SK-N-SH treated with all-trans-retinoic acid at 6 μM for 48 hours (cell line): ENCODE results near the gene QSOX1.

Experiments used
- ATAC-seq: fragments of 200-7000 bp; cut with Tn5 transposase; 3 replicates; pipeline ENCODE4 v1.9.1; 2020; ENCODE audit warnings: mild to moderate bottlenecking, moderate library complexity
- ARNTL ChIP-seq: fragments of 450-650 bp; formaldehyde crosslinking; IDR thresholded peaks from 2 replicates; pipeline ENCODE4 v1.5.0; 2020; ENCODE audit warnings: low read depth, mild to moderate bottlenecking, moderate library complexity, borderline replicate concordance
- BACH2 ChIP-seq: fragments of 250-450 bp; sonication (Bioruptor Pico); IDR thresholded peaks from 2 replicates; pipeline ENCODE4 v1.9.0; 2021; ENCODE audit warnings: mild to moderate bottlenecking, borderline replicate concordance
- CREB5 ChIP-seq: fragments of 250-450 bp; sonication (Bioruptor Pico); IDR thresholded peaks from 2 replicates; pipeline ENCODE4 v1.5.1; 2020; ENCODE audit warnings: low read depth, mild to moderate bottlenecking, moderate library complexity
- CSDC2 ChIP-seq: fragments of 250-450 bp; sonication (Bioruptor Pico); IDR thresholded peaks from 2 replicates; pipeline ENCODE4 v1.5.0; 2020; ENCODE audit warnings: mild to moderate bottlenecking, moderate library complexity
- ESRRG ChIP-seq: fragments of 250-450 bp; sonication (Bioruptor Pico); IDR thresholded peaks from 2 replicates; pipeline ENCODE4 v1.6.1; 2021; ENCODE audit warnings: mild to moderate bottlenecking
- GLIS3 ChIP-seq: fragments of 250-450 bp; sonication (Bioruptor Pico); IDR thresholded peaks from 2 replicates; pipeline ENCODE4 v1.5.0; 2020; ENCODE audit warnings: mild to moderate bottlenecking, moderate library complexity
- ISL1 ChIP-seq: fragments of 250-450 bp; sonication (Bioruptor Pico); IDR thresholded peaks from 2 replicates; pipeline ENCODE4 v2.1.2; 2022; ENCODE audit warnings: mild to moderate bottlenecking, moderate library complexity
- OSR1 ChIP-seq: fragments of 250-450 bp; sonication (Bioruptor Pico); IDR thresholded peaks from 2 replicates; pipeline ENCODE4 v1.8.0; 2022; ENCODE audit warnings: moderate library complexity, mild to moderate bottlenecking, inconsistent platforms
- PPARA ChIP-seq: fragments of 250-450 bp; sonication (Bioruptor Pico); IDR thresholded peaks from 2 replicates; pipeline ENCODE4 v1.5.0; 2020; ENCODE audit warnings: mild to moderate bottlenecking, borderline replicate concordance
- RARB ChIP-seq: fragments of 250-450 bp; sonication (Bioruptor Pico); IDR thresholded peaks from 2 replicates; pipeline ENCODE4 v1.8.0; 2021; ENCODE audit warnings: mild to moderate bottlenecking, moderate library complexity
- SNAI2 ChIP-seq: fragments of 250-450 bp; sonication (Bioruptor Pico); IDR thresholded peaks from 2 replicates; pipeline ENCODE4 v1.5.0; 2020; ENCODE audit warnings: mild to moderate bottlenecking, moderate library complexity
- TCF4 ChIP-seq: fragments of 250-450 bp; sonication (Bioruptor Pico); IDR thresholded peaks from 2 replicates; pipeline ENCODE4 v1.8.0; 2021; ENCODE audit warnings: mild to moderate bottlenecking, moderate library complexity, borderline replicate concordance
- TOX ChIP-seq: fragments of 250-450 bp; sonication (Bioruptor Pico); IDR thresholded peaks from 2 replicates; pipeline ENCODE4 v1.8.0; 2021; ENCODE audit warnings: mild to moderate bottlenecking, moderate library complexity, borderline replicate concordance
- TSHZ2 ChIP-seq: fragments of 250-450 bp; sonication (Bioruptor Pico); IDR thresholded peaks from 2 replicates; pipeline ENCODE4 v1.5.0; 2020; ENCODE audit warnings: mild to moderate bottlenecking, moderate library complexity
- ZC3H10 ChIP-seq: fragments of 250-450 bp; sonication (Bioruptor Pico); IDR thresholded peaks from 2 replicates; pipeline ENCODE4 v1.5.1; 2021; ENCODE audit warnings: mild to moderate bottlenecking, moderate library complexity
- ZFP3 ChIP-seq: fragments of 250-450 bp; sonication (Bioruptor Pico); IDR thresholded peaks from 2 replicates; pipeline ENCODE4 v1.5.0; 2020; ENCODE audit warnings: mild to moderate bottlenecking, moderate library complexity
- ZNF565 ChIP-seq: fragments of 450-650 bp; formaldehyde crosslinking; conservative IDR thresholded peaks from 2 replicates; pipeline ENCODE4 v1.5.0; 2020; ENCODE audit warnings: low read depth, mild to moderate bottlenecking, moderate library complexity
- ZNF70 ChIP-seq: fragments of 450-650 bp; formaldehyde crosslinking; IDR thresholded peaks from 2 replicates; pipeline ENCODE4 v1.5.0; 2020; ENCODE audit warnings: mild to moderate bottlenecking, moderate library complexity
- ZNF8 ChIP-seq: fragments of 450-650 bp; formaldehyde crosslinking; IDR thresholded peaks from 2 replicates; pipeline ENCODE4 v1.5.0; 2020; ENCODE audit warnings: mild to moderate bottlenecking, moderate library complexity

Gene QSOX1

GRCh38 chr1:180235077-180235501 is 80.4 kb downstream of the QSOX1 start (continued):
- no peak for TF ChIP-seq CREB5 (CRISPR knock-in tag)
- TF ChIP-seq BACH2: no peak
- TF ChIP-seq ISL1 (CRISPR knock-in tag): no peak
- no peak for TF ChIP-seq RARB (CRISPR knock-in tag)
- TF ChIP-seq OSR1 (CRISPR knock-in tag): no peak

GRCh38 chr1:180235502-180236239 is 81.0 kb downstream of the QSOX1 start:
- TF ChIP-seq TCF4 (CRISPR knock-in tag): no peak
- no peak for TF ChIP-seq TSHZ2
- ATAC-seq: no peak

- no peak for ATAC-seq
- TF ChIP-seq CSDC2 (no peak), ZC3H10 (no peak), ZNF565 (CRISPR knock-in tag) (no peak), PPARA (no peak), ZNF8 (CRISPR knock-in tag) (no peak), ISL1 (CRISPR knock-in tag) (no peak), ZFP3 (no peak), ESRRG (CRISPR knock-in tag) (no peak), BACH2 (no peak), TOX (CRISPR knock-in tag) (no peak), TSHZ2 (no peak), CREB5 (CRISPR knock-in tag) (no peak)
These were observed 82.2 kb downstream of the QSOX1 start for GRCh38 chr1:180236698-180237509.

- no peak for ATAC-seq
- TF ChIP-seq ISL1 (CRISPR knock-in tag) (no peak), ZNF70 (CRISPR knock-in tag) (no peak), TSHZ2 (no peak), ZFP3 (no peak), GLIS3 (CRISPR knock-in tag) (no peak), ARNTL (CRISPR knock-in tag) (no peak), RARB (CRISPR knock-in tag) (no peak), BACH2 (no peak), TCF4 (CRISPR knock-in tag) (no peak), SNAI2 (CRISPR knock-in tag) (no peak), OSR1 (CRISPR knock-in tag) (no peak), ZC3H10 (no peak), CSDC2 (no peak)
These were observed 83.3 kb downstream of the QSOX1 start for GRCh38 chr1:180237869-180238476.
